Activated gamma-delta T cell (primary cell): ENCODE data around the gene NWD2.
"Not testable (repeated sequence)": the region's sequence is repeated elsewhere in the genome, so short reads cannot be mapped to it uniquely, and the experiment has no call there.

ENCODE experiments used
- DNase-seq: peaks from one replicate; lab custom pipeline; 2025; lab: John Stamatoyannopoulos, UW

The NWD2 gene

GRCh38 chr4:37495353-37495752 is 250.8 kb downstream of the NWD2 start:
- not testable (repeated sequence) for DNase-seq
